Activated effector memory CD4-positive, alpha-beta T cell treated with Interleukin-2 at 50 U/mL for 16 hours (primary cell): ENCODE results near the gene PIP5KL1.

Source experiments
- DNase-seq: peaks from one replicate; pipeline ENCODE4 v3.0.0-alpha.2; 2020

Gene PIP5KL1, protein sequence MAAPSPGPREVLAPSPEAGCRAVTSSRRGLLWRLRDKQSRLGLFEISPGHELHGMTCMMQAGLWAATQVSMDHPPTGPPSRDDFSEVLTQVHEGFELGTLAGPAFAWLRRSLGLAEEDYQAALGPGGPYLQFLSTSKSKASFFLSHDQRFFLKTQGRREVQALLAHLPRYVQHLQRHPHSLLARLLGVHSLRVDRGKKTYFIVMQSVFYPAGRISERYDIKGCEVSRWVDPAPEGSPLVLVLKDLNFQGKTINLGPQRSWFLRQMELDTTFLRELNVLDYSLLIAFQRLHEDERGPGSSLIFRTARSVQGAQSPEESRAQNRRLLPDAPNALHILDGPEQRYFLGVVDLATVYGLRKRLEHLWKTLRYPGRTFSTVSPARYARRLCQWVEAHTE

DNA sequence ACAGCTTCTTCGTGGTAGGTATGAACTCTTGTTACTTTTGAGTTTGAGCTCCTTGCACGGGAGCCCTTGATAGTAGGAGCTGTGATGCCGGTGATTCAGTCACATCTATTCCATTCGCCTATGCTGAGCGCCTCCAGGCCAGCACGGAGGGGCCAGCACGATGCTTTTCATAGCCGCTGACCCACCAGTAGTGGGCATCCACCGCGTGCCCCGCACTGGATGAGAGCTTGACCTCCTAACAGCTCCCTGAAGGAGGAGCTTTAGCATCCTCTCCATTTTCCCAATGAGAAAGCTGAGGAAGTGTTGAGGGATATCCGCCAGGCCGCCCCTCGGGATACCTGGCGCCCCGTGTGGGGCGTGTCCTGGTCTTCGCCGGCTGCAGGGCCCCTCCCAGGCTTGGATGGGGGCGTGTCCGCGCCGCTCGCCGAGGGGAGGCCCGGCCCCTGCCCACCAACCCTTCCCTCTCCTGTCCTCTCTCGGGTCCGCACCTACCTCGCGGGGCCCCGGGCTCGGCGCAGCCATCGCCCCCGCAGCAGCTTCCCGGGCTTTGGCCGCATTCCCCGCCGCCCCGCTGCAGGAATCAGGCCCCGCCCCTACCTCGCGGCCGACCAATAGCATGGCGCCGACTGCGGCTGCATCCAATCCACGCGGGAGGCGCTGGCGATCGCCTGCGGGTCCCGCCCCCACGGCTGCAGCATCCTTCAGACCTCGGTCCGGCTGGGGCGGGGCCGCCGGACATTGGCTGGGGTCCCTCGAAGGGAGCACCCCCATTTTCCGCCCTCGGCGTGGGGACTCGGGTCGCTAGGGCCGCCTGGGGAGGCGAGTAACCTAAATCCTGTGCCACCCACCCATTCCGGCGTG, at the start of gene PIP5KL1:
TSS of gene PIP5KL1 (minus strand) at position 547 of the 861 bp plus-strand sequence. CDS start at position 522, 25 bp downstream.
- DNase-seq: peak; percentile 62

DNA sequence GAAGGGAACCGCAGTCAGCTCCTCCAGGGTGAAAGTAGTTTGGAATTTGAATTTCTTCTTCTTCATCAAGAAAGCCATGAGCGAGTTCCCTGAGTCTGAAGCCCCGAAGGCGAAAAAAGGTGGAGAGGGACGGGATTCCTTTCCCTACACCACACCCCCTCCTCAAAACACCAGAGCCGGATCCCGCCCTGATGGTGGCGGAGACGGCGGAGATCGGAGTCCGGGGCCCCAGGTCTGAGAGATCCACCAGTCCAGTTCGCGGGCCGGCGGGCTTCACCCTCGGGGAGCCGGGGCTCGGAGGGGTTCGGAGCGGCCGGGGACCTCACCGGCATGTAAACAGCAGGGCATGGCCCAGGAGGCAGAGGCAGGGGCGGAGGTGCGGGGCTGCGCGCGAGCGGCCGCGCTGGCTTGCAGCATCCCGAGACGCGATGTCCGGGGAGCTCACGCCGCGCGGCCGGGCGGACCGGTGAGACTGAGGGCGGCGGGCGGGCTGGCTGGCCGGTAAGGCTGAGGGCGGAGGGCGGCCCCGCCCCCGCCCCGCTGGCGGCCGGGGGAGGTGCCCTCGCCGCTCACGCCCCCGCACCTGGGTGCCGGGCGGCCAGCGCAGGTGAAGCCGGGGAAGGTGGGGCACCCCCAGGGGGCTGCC, 49.6 kb upstream of the PIP5KL1 start:
- DNase-seq: peak; percentile 49

DNA sequence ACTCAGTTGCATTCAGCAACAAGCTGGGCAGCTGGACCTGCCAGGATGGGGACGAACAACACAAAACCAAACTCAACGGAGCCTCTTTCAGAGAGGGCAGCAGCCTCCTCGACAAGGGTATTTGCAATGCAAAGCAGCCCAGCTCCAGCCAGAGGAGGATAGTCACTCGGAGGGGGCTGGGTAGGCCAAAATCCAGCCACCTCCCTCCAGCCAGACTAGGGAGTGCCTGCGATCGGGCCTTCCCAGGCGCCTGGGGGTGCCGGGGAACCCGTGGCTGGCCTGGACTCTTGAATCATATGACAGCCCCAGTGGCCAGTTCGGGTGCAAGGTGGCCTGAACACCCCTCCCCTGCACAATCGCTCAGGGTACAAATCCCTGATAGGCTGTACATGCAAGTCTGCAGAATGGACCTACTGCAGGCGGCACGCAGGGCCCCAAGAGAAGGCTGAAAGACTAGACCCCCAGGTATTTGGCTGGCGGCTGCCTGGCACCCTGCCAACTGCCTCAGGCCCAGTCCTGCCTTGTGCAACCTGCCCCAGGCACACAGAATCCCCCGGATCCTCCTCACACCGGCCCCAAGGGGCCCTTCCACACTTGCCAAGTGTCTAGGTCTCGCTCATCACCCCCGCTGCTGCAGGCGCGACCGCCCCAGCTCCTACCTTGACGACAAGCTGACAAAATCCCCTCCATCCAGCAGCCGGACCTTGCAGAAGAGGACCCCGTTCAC, 48.9 kb upstream of the PIP5KL1 start:
- no peak for DNase-seq

DNA sequence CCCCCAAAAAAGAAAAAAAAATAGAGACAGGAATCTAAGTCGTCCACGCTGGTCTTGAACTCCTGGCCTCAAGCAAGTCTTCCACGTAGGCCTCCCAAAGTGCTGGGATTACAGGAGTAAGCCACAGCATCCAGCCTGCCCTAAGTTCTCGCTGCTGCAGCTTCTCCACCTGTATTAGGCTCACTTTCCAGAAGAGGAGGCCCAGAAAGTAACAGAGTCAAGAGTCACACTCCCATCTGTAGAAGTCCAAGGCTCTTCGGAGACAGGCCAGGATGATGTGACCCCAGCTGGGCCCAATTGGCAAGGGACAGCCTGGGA, 48.4 kb upstream of the PIP5KL1 start:
- no peak for DNase-seq

DNA sequence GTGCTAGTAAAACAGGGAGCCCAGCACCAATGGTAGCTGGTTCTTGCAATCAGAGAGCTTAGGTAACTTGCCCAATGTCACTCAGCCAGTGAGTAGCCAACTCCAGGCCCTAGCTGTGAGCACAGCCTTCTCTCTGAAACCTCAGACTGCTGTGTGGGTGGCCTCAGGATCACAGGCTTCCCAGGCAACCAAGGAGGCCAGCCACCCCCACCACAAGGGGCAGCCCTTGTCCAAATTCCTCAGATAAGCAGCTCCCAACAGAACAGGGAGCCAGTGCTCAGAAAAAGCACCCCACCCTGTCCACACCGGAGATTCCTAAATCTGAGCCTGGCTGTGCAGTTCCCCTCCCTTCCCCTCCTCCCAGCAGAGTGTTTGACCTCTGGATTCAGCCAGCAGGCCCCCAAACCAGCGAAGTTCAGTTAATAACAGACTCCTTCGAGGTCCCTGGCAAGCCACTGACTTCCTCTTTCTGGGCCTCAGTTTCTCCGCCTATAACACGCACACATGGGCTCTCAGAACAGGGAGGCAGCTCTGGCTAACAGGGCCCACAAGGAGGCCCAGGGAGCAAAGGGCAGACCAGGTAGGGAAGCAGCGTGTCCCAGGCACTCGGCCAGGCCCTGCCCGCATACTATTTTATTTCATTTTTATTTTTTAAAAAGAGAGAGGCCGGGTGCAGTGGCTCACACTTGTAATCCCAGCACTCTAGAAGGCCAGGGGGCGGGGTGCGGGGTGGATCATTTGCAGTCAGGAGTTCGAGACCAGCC, 47.5 kb upstream of the PIP5KL1 start:
- no peak for DNase-seq

DNA sequence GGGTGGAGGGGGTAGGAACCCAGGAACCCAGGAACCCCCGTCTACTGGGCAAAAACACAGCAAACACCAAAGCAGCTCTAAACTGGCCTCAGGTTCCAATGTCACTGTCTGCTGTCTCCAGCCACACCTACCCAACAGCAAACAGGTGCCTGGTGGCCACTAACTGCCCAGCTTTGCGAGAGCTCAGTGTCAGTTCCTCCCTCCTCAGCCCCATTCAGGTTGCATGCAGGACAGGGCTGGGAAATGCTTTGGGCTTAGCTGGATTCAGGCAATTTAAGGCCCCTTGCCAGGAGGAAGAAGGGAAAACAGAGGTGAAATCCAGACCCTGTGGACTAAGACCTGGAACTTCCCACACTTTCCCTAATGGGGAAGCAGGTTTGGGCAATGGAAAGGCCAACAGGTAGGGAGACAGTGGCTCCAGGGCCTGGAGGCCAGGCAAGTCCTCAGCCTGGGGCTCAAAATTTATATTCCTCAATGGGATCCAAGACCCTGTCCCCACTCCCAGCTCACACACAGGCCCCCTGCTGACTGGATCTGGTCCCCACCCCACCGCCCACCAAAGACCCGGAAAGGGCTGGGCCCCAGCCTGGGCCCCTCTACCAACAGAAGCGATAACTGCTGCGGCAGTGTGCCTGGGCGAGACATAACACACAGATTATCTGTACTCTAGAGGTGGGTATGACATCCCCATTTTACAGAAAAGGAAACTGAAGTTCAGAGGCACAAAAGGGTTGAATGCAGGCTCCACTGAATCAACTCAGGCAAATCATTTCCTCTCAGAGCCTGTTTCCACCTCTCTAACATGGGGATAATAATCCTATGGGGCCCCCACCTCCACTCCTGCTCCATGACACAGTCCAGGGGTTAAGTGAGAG, 46.7 kb upstream of the PIP5KL1 start:
- no peak for DNase-seq

DNA sequence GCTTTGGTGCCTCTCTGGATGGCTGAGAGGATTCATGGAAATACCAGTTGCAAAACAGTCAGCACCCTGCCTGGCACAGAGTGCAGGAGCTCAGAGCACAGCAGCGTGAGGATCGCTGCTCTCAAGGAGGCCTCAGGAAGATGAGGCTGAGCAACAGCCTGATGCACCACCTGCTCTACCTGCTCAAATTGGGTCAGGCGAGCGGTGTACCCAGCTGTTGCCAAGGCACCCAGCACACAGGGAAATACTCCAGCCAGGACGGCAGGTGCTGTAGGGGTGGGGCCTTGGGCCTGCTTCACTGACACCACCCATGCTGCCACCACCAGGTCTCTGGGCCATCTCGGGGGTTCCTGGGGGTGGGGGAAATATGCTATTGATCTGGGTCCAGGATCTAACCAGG, 45.9 kb upstream of the PIP5KL1 start:
- DNase-seq: peak; percentile 43

DNA sequence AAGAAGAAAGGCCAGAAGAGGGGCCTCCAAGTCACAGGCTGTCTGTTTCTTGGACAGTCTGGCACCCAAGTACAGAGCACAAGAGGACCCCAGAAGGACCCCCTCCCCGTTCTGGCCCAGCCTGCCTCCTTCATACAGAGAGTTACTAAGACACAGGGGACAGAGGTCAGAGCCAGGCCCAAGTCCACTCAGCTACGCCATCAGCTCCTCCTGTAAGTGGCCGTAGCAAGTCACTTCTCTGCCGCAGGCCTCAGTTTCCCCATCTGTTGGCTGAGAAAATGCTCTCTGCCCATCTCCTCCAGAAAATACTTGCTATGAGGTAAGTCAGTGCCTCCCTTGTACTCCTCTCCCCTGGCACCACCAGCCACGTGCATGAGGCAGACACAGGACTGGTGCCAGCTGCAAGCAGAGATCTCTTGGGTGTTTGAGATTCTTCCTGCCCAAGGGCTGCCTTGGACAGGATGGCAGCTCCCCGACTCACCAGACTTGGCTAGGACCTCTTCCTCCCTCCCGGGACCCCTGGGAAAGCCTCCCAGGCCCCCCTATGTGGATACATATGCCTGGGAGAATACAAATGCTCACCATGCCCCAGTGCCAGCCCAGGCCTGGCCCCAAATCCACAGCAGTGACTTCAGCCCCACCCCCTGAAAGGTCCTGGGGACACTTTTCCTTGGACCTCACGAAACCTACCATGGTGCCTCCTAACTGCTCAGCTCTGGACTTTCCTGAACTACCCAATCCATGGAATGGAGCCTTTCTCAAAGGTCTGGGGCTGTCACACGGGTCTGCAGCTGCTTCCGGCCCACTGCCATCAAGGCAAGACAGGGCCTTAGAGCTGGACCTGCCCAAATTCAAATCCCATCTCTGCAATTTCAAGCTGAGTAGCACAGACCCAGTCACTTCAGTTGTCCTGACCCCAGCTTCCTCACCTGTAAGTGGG, 45.1 kb upstream of the PIP5KL1 start:
- DNase-seq: no peak

DNA sequence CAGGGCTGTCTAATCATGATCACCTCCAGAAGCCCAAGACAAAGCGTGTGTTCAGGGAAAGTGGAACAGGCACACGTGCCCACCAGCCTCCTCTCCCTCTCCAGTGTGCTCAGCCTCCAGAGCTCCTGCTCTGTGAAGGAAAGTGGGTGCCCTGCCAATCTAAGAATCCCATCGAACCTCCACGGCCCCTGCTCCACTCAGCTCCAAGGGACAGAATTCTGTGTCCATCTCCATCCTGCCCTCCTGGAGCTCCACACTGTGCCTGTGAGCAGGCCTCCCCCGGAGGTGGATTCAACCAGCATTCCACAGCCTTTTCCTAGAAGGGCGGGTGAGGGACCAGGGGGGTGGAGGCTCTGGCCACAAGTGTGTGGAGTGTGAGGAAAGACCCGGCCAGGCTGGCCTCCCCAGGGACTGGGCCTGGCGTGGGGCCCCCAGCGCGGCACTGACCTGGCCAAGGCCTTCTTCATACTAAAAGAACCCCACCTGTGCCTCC, 44.2 kb upstream of the PIP5KL1 start:
- no peak for DNase-seq

DNA sequence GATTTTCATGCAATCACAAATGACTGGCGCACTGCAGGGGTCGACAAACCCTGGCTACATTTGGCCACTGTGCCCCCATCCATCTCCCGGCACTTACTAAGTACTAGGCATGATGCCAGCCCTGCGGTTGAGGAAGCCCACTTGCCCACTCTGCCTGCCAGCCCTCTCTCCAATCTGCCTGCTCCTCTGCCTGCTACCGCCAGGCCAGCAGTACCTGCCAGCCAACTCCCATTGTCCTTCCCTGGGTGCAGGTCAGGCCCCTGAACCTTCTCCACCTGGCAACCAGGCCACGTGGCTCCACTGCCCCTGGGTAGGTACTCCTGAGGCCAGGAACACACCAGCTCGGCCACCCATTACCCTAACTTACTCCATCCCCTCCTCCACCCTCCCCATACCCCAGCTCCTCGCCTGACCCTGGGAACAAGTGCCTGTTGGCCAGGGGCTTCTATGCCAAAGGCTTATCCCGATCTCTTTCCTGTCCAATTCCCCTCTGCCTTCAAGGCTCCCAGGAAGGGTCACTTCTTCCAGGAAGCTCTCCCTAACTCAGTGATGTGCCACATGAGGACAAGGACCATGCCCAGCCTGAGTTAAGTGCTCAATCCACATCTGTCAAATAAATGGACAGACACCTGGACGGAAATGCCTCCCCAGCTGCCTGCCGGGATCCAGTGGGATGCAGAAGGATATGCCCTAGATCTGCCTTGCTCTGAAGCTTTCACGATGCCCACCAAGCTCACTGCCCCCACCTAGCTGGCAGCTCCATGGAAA, 43.6 kb upstream of the PIP5KL1 start:
- DNase-seq: no peak

DNA sequence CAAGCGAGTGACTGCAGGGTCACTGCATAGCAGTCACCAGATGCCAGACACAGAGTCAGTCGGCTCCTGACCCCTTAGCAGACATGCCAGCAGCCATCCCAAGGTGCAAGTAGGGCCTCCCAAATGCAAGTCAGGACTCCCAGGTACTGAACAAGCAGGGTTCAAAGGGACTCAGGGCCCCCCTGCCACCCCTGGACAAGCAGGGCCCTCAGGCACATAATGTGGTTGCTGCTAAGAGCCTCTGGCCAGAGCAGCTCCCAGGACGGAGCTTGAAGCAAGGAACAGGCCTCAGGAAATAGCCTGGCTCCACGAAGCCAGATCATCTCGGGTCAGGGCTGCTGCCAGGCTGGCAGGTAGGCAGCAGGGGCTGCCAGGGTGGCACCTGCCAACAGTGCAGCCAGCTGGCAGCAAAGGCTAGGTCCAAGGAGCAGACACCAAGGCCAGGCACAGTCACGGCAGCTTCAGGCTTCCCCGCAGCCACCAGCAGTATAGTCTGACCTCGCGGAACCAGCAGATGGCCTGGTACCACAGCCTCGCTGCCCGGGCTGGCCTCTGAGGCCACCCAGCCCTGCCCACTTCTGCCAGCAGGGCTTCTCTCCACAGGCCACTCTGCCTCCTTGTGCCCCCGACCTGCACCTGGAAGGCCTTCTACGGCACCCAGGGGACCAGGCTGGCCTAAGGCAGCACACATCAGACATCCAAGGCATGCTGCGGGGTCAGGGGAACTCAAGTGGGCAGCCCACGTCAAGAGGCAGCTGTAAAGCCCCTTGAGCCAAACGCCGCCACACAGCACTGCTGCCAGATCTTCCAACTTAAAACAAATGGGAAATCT, 42.8 kb upstream of the PIP5KL1 start:
- no peak for DNase-seq

DNA sequence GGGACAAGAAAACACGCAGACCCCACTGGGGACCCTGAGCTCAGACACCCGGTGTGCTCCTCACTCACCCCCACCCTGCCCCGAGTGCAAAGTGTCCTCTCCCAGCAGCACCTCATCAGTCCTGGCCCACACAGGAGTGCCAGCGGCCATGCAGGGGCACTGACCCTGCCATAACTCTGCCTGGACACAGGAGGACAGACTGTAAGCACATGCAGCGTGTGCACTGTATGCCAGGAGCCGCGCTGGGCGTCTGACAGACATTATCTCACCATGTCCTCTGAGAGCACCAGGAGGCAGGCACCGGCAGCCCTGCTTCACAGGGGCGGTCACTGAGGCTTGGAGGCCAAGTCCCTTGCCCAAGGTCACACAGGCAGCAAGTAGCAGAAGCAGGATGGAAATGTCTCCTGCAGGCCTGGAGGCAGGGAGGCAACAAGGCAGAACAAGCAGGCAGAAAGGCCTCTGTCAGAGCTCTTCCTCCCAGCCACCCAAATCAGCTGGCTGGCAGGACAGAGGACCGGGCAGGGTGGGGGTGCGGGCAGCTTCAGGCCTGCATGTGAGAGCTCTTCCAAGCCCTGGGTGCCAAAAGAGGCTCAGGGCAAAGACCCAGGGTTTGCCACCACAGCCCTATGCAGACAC, 41.8 kb upstream of the PIP5KL1 start:
- no peak for DNase-seq

DNA sequence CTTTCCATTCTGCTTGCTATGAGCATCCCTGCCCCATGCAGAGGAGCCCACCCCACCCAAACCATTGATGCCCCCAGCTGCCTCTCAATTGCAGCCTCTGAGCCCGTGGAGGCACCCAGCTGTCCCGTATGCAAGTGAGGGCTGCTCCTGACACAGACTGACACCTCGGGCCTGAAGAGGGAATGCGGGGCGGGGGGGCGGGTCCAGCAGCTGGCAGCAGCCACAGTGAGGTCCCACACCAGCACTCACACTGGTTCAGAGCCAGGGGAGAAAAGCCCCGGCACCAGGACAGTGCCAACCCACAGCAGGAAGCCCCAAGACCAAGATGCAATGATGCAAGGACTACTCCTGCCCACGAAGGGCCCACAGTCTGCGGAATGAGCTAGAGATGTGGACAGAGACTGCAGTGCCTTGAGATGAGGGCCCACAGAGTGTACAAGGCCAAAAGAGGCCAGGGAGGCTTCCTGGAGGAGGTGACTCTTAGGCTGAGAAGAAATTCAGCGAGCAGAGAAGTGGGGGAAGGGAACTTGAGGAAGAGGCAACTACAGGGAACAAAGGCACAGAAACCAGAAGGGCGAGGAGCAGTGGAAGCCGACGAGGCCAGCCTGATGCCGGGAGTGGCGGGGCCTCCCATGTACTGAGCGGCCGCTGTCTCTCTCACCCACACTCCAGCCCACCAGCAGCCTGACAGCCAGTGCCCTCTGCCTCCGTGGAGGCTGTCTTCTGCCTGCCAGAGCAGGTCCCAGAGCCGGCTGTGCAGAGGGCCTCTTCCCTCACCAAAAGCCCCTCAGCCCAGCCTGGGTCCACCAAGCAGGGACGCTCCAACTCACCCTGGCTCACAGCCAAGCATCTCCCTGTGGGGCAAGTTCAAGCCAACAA, 41.0 kb upstream of the PIP5KL1 start:
- no peak for DNase-seq

DNA sequence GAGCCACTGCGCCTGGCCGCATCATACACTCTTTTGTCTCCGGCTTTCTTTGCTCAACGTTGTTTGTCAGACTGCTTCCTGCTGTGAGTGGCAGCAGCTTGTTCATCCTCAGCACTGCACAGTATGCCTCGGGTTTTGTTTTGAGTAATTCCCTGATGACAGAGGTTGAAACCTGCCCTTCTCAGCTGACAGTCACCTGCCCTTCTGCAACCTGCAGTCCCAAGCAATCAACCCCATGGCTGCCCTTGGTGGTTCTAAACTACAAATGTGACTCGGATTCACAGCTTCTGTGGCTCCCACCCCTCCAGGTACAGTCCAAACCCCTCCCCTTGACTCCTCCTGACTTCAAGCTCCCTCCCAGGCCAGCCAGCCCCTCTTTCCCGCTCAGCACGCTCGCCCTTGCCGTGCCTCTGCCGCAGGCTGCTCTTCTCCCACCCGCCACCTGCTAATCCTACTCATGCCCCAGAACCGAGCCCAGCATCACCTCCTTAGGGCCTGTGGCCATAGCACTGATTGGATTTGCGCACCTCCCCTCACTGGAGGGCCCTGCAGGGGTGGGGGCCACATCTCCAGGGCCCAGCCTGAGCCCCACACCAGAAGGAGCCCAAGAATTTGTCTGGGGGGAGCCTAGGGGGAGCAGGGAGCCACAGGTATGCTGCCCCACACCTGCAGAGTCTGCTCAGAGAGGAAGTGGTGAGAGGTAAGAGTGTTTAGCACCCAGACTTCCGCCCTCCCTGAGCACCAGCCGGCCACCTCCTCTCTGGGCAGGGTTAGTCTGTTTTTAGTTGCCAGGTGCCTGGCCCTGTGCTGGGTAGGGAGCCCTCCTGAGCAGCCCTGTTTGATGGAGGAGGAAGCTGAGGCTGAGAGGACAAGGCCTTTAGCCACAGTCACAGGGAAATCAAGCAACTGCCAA, 40.1 kb upstream of the PIP5KL1 start:
- peak; percentile 67 for DNase-seq

DNA sequence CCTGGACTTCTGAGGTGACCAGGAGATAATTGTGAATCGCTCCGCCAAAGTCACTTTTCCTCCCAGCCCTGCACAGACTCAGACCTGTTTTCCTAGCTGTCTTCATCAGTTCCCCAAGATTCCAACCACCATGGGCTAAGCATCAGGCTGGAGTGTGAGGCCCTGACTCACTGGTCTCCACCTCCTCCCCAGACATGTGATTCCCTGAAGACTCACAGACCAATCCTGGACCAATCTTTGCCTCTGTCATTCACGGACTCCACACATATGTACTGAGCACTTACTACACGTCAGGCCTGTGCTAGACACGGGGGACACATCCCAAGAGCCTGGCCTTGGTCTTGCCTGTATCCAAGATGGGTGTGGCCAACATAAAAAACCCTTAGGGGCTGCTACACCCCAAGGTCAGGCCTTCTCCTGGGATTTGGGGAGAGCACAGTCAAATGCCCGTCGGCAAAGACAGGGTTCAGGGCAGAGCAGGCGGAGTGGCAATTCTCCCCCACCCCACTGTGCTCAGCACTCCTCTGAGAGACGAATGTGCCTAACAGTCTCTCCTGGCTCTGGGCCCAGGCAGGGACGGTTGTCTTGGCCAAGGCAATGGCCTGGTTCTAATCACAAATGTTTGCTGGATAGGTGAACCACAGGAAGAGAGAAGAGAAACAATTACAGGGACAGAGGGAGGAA, 38.3 kb upstream of the PIP5KL1 start:
- DNase-seq: no peak
